H1 (cell line): ENCODE results near the gene MED16. TPM values are rescaled to one million over a fixed set of nuclear protein-coding genes. Genes with fewer than 3 reads are reported as not detected.

Experiments
- CTCF ChIA-PET: fragments of 300-600 bp; sonication (Branson Sonifier 250); formaldehyde crosslinking; loops from one replicate; lab custom pipeline; 2021; ENCODE audit not compliant: partially characterized antibody; lab: Charles Lee
- POLR2A ChIA-PET: fragments of 300-600 bp; sonication (Branson Sonifier 250); formaldehyde crosslinking; loops from one replicate; lab custom pipeline; 2021; ENCODE audit warnings: inconsistent platforms; ENCODE audit not compliant: partially characterized antibody; lab: Charles Lee
- DNase-seq, 2 experiments: peaks; one replicate each; pipeline versions ENCODE4 v3.0.0 to v3.0.0-alpha.2; 2010 to 2022; ENCODE audit warnings: low spot score in 2 of 2, low read depth in 1 of 2, mixed read lengths in 1 of 2
- FAIRE-seq: peaks from 2 replicates; lab custom pipeline; 2011; peaks lifted over from hg19 to GRCh38; lab: Jason Lieb, UNC
- H2AFZ ChIP-seq: 2 replicates; pipeline ENCODE4 v1.8.1; 2012; ENCODE audit warnings: low read length, inconsistent platforms
- H2AK5ac ChIP-seq: 2 replicates; pipeline ENCODE4 v1.6.1; 2013; ENCODE audit warnings: low read depth, low read length
- H2BK120ac ChIP-seq: replicated peaks from 2 replicates; pipeline ENCODE3; 2013; ENCODE audit warnings: low read depth, low read length, inconsistent platforms
- H2BK12ac ChIP-seq: 2 replicates; pipeline ENCODE4 v1.6.1; 2013; ENCODE audit warnings: low read depth, low read length
- H2BK15ac ChIP-seq: 2 replicates; pipeline ENCODE4 v1.6.1; 2013; ENCODE audit warnings: low read length
- H2BK20ac ChIP-seq: 2 replicates; pipeline ENCODE4 v1.6.1; 2013; ENCODE audit warnings: low read length
- H2BK5ac ChIP-seq: 2 replicates; pipeline ENCODE4 v1.6.1; 2013; ENCODE audit warnings: low read depth, low read length
- H3K14ac ChIP-seq: 2 replicates; pipeline ENCODE4 v1.6.1; 2013; ENCODE audit warnings: inconsistent platforms; ENCODE audit not compliant: insufficient read length
- H3K18ac ChIP-seq: 2 replicates; pipeline ENCODE4 v1.6.1; 2013; ENCODE audit warnings: low read length; ENCODE audit errors: extremely low read depth
- H3K23ac ChIP-seq: 2 replicates; pipeline ENCODE4 v1.6.1; 2013; ENCODE audit warnings: inconsistent platforms; ENCODE audit not compliant: insufficient read length
- H3K23me2 ChIP-seq: 2 replicates; pipeline ENCODE4 v1.6.1; 2013; ENCODE audit warnings: low read depth, low read length
- H3K27ac ChIP-seq: 2 replicates; pipeline ENCODE4 v1.6.1; 2011; ENCODE audit warnings: low read depth, low read length, inconsistent platforms
- H3K27me3 ChIP-seq, 4 experiments: replicated peaks in 1 of 4; 1 replicate in 1 of 4; 2 replicates in 3 of 4; pipeline versions ENCODE4 v1.6.1 to v1.8.1; 2011 to 2013; ENCODE audit warnings: low read length in 3 of 4, mild to moderate bottlenecking in 3 of 4, inconsistent platforms in 2 of 4, mixed read lengths in 2 of 4, moderate library complexity in 1 of 4; ENCODE audit not compliant: control insufficient read depth in 3 of 4, insufficient read depth in 3 of 4; ENCODE audit errors: extremely low read depth in 1 of 4
- H3K36me3 ChIP-seq, 4 experiments: 2 replicates each; pipeline versions ENCODE4 v1.6.1 to v1.8.1; 2011 to 2013; ENCODE audit warnings: mild to moderate bottlenecking in 4 of 4, low read length in 3 of 4, moderate library complexity in 2 of 4, control low read depth in 1 of 4, inconsistent platforms in 1 of 4; ENCODE audit not compliant: insufficient read depth in 4 of 4, control insufficient read depth in 2 of 4
- H3K4ac ChIP-seq: replicated peaks from 2 replicates; pipeline ENCODE3; 2013; ENCODE audit warnings: low read length, low read depth, mixed read lengths, inconsistent platforms; ENCODE audit not compliant: insufficient read length
- H3K4me1 ChIP-seq, 4 experiments: replicated peaks in 1 of 4; 1 replicate in 1 of 4; 2 replicates in 3 of 4; pipeline versions ENCODE4 v1.6.1 to v1.8.1; 2011 to 2013; ENCODE audit warnings: low read length in 3 of 4, inconsistent platforms in 2 of 4, mixed read lengths in 1 of 4; ENCODE audit not compliant: insufficient read depth in 4 of 4, control insufficient read depth in 3 of 4
- H3K4me2 ChIP-seq, 2 experiments: 2 replicates each; pipeline versions ENCODE4 v1.6.1 to v1.8.1; 2011 to 2013; ENCODE audit warnings: low read depth in 2 of 2, low read length in 2 of 2, control low read depth in 1 of 2, inconsistent platforms in 1 of 2, mild to moderate bottlenecking in 1 of 2; ENCODE audit not compliant: insufficient read depth in 1 of 2
- H3K4me3 ChIP-seq, 4 experiments: fragments of 200-600, 300-600 bp in 1 of 4; sonication (generic), shearing (Covaris generic), sonication (Bioruptor Twin) in 1 of 4; 2 replicates each; pipeline versions ENCODE4 v1.5.1 to v1.8.1; 2011 to 2016; ENCODE audit warnings: low read length in 4 of 4, low read depth in 3 of 4, control low read depth in 2 of 4, inconsistent platforms in 2 of 4, mild to moderate bottlenecking in 2 of 4, mixed read lengths in 1 of 4, moderate library complexity in 1 of 4; ENCODE audit not compliant: insufficient read depth in 2 of 4; ENCODE audit errors: extremely low read depth in 1 of 4
- H3K56ac ChIP-seq: replicated peaks from 2 replicates; pipeline ENCODE3; 2013; ENCODE audit warnings: low read depth, mild to moderate bottlenecking, mixed read lengths, low read length, inconsistent platforms; ENCODE audit not compliant: insufficient read length
- H3K79me1 ChIP-seq: 2 replicates; pipeline ENCODE4 v1.6.1; 2013; ENCODE audit warnings: low read depth, low read length, control low read depth
- H3K79me2 ChIP-seq, 2 experiments: 2 replicates each; pipeline versions ENCODE4 v1.6.1 to v1.8.1; 2012 to 2013; ENCODE audit warnings: low read length in 2 of 2, mild to moderate bottlenecking in 2 of 2, inconsistent platforms in 1 of 2; ENCODE audit not compliant: insufficient read depth in 2 of 2, control insufficient read depth in 1 of 2
- H3K9ac ChIP-seq, 4 experiments: replicated peaks in 1 of 4; 1 replicate in 1 of 4; 2 replicates in 3 of 4; pipeline versions ENCODE4 v1.6.1 to v1.8.1; 2011 to 2013; ENCODE audit warnings: low read depth in 3 of 4, low read length in 3 of 4, control low read depth in 2 of 4, mild to moderate bottlenecking in 2 of 4, moderate library complexity in 2 of 4, inconsistent platforms in 1 of 4; ENCODE audit errors: extremely low read depth in 1 of 4
- H3K9me3 ChIP-seq, 2 experiments: 2 replicates each; pipeline versions ENCODE4 v1.6.1 to v1.8.1; 2012 to 2013; ENCODE audit warnings: mild to moderate bottlenecking in 2 of 2, moderate library complexity in 2 of 2, control low read depth in 1 of 2, inconsistent platforms in 1 of 2, low read depth in 1 of 2, low read length in 1 of 2, mixed read lengths in 1 of 2; ENCODE audit not compliant: insufficient read depth in 2 of 2
- H4K20me1 ChIP-seq, 2 experiments: replicated peaks in 1 of 2; 2 replicates each; pipeline versions ENCODE3 to v1.8.1; 2011 to 2013; ENCODE audit warnings: inconsistent platforms in 2 of 2, low read length in 2 of 2, mild to moderate bottlenecking in 1 of 2; ENCODE audit not compliant: insufficient read depth in 2 of 2, control insufficient read depth in 1 of 2
- H4K5ac ChIP-seq: 2 replicates; pipeline ENCODE4 v1.6.1; 2013; ENCODE audit warnings: low read length, low read depth, mixed read lengths, inconsistent platforms; ENCODE audit not compliant: insufficient read length
- H4K8ac ChIP-seq: 2 replicates; pipeline ENCODE4 v1.8.0; 2013; ENCODE audit warnings: mild to moderate bottlenecking, moderate library complexity, low read length, inconsistent platforms; ENCODE audit not compliant: insufficient read depth; ENCODE audit errors: extremely low read depth
- H4K91ac ChIP-seq: replicated peaks from 2 replicates; pipeline ENCODE3; 2013; ENCODE audit warnings: low read length, mixed read lengths, inconsistent platforms; ENCODE audit not compliant: insufficient read length
- CBX8 ChIP-seq: fragments of 300-800, 300-1000 bp; sonication (generic); IDR thresholded peaks from 2 replicates; pipeline ENCODE4 v1.7.1; 2016; ENCODE audit warnings: low read depth, low read length, borderline replicate concordance
- CEBPB ChIP-seq: IDR thresholded peaks from 2 replicates; pipeline ENCODE4 v1.6.1; 2012; ENCODE audit warnings: low read depth, low read length
- CREB1 ChIP-seq: IDR thresholded peaks from 2 replicates; pipeline ENCODE4 v1.6.1; 2012; ENCODE audit warnings: inconsistent platforms
- CTBP2 ChIP-seq: IDR thresholded peaks from 2 replicates; pipeline ENCODE4 v1.7.0; 2011; ENCODE audit warnings: borderline replicate concordance, mild to moderate bottlenecking, moderate library complexity, mixed read lengths, low read length; ENCODE audit not compliant: insufficient read depth, insufficient read length
- KDM4A ChIP-seq: IDR thresholded peaks from one replicate; pipeline ENCODE4 v1.7.1; 2012; ENCODE audit warnings: low read depth, mild to moderate bottlenecking, moderate library complexity, low read length, inconsistent platforms; ENCODE audit not compliant: severe bottlenecking
- MAFK ChIP-seq: IDR thresholded peaks from 2 replicates; pipeline ENCODE4 v1.6.1; 2012; ENCODE audit warnings: low read depth, mild to moderate bottlenecking, improper control_type of control experiment, low read length
- NANOG ChIP-seq: IDR thresholded peaks from 2 replicates; pipeline ENCODE4 v1.6.1; 2011; ENCODE audit warnings: low read length, low read depth, mild to moderate bottlenecking, inconsistent platforms; ENCODE audit not compliant: insufficient read depth, poor library complexity, severe bottlenecking
- NRF1 ChIP-seq: IDR thresholded peaks from 2 replicates; pipeline ENCODE4 v1.6.1; 2011; ENCODE audit warnings: mild to moderate bottlenecking, low read depth, low read length, improper control_type of control experiment
- POLR2A ChIP-seq, 2 experiments: IDR thresholded peaks; 1 replicate in 1 of 2; 2 replicates in 1 of 2; pipeline ENCODE4 v1.6.1; 2011; ENCODE audit warnings: low read depth in 2 of 2, low read length in 2 of 2, mild to moderate bottlenecking in 2 of 2; ENCODE audit errors: control extremely low read depth in 1 of 2
- TEAD4 ChIP-seq: IDR thresholded peaks from 2 replicates; pipeline ENCODE4 v1.6.1; 2012; ENCODE audit warnings: low read depth, low read length, inconsistent platforms, mixed read lengths
- WGBS, 2 experiments: shearing (Covaris generic) in 1 of 2; methylation state at CpG; one replicate each; pipeline versions ENCODE4 v1.1.6 to v1.1.7; 2013 to 2015; ENCODE audit warnings: low lambda C conversion rate in 2 of 2, mixed read lengths in 2 of 2, inconsistent platforms in 1 of 2, low coverage in 1 of 2, missing lambda C conversion rate in 1 of 2; ENCODE audit not compliant: insufficient replicate concordance in 2 of 2, insufficient coverage in 1 of 2, insufficient read length in 1 of 2; ENCODE audit errors: extremely low coverage in 1 of 2, missing lambda C conversion rate in 1 of 2; 5-methylcytosine and 5-hydroxymethylcytosine counted together
- polyA plus RNA-seq, 7 experiments: library from polyadenylated mRNA; depleted of rRNA in 3 of 7; stranded (reverse) in 5 of 7; unstranded in 2 of 7; fragments of >200 nt in 5 of 7; fragments of 200-250 nt in 2 of 7; gene quantifications; 1 replicate in 5 of 7; 2 replicates in 1 of 7; 4 replicates in 1 of 7; pipeline versions ENCODE4 v1.2.1 to v1.2.3, GENCODE V29; 2011 to 2013; ENCODE audit warnings: missing spikeins in 2 of 7, mixed read lengths in 2 of 7
- total RNA-seq: library from RNA; stranded (reverse); fragmentation: NEBNext Ultra II Directional; extraction: Animal tissue kit (Norgen Biotek cat#: 25700); gene quantifications from 2 replicates; pipeline ENCODE4 v1.2.1, GENCODE V29; 2021
- TF ChIP-seq, protein P1 (sequence below): IDR thresholded peaks from 2 replicates; pipeline ENCODE4 v1.6.1; 2012; ENCODE audit warnings: low read length, inconsistent platforms

MED16 gene
- total and polyA plus RNA-seq, 2 of the 8 experiments (the other 6 are each of a cell fraction or from before 2014, with no cell fraction given): 51.0 to 67.2 TPM

- Histone ChIP-seq H2BK12ac (no peak overlapping the region), H3K79me2 (peaks cover 0 to 39% of the 10 kb centered on the region in 2 experiments; a peak in 3 of 4 replicates), H4K20me1 (peaks cover 0 to 8% of the 10 kb centered on the region in 2 experiments), H3K18ac (no peak overlapping the region), H2BK20ac (no peak overlapping the region), H3K56ac (no peak overlapping the region), H3K36me3 (peaks cover 0 to 15% (median 8%) of the 10 kb centered on the region in 4 experiments; a peak in 3 of 8 replicates), H3K4me2 (no peak overlapping the region), H3K14ac (no peak overlapping the region), H4K91ac (no peak overlapping the region), H4K5ac (no peak overlapping the region), H3K27me3 (no peaks in the 10 kb centered on the region), H3K79me1 (peaks cover 6% of the 10 kb centered on the region; the same call in 1 of the 2 replicates), H3K23me2 (peaks cover 6% of the 10 kb centered on the region), H3K27ac (no peak overlapping the region), H3K23ac (no peak overlapping the region), H3K4me3 (no peak overlapping the region), H2AFZ (no peak overlapping the region), H2BK5ac (0 out of 2 replicates have a peak overlapping the region, but pooled peaks have one; percentile 18), H3K4me1 (peaks cover 2 to 24% (median 10%) of the 10 kb centered on the region in 4 experiments), H3K9me3 (no peaks in the 10 kb centered on the region), H3K9ac (no peak overlapping the region), H2AK5ac (no peak overlapping the region), H2BK120ac (no peak overlapping the region), H4K8ac (no peak overlapping the region; the same call in 1 of the 2 replicates), H3K4ac (no peak overlapping the region), H2BK15ac (no peak overlapping the region)
- POLR2A ChIA-PET: interaction anchor here (1.0 to 1.1 kb wide), 2 partner anchors 21 to 44 kb away, joined by 3 read pairs; no protein-coding TSS in a partner anchor
- CTCF ChIA-PET: interaction anchor here (1.1 kb wide), 1 partner anchor 42 kb away, joined by 4 read pairs; no protein-coding TSS in a partner anchor
- FAIRE-seq (no peak), DNase-seq (no peak)
- 97% methylated on average over 6 of the region's 51 CpGs; no CpG with 5 or more reads in 1 of the 2 experiments for WGBS, 2 experiments
- TF ChIP-seq CBX8: no peak
- no peak for TF ChIP-seq CTBP2
- no peak for TF ChIP-seq KDM4A
- TF ChIP-seq NRF1: no peak
- TF ChIP-seq, protein P1, sequence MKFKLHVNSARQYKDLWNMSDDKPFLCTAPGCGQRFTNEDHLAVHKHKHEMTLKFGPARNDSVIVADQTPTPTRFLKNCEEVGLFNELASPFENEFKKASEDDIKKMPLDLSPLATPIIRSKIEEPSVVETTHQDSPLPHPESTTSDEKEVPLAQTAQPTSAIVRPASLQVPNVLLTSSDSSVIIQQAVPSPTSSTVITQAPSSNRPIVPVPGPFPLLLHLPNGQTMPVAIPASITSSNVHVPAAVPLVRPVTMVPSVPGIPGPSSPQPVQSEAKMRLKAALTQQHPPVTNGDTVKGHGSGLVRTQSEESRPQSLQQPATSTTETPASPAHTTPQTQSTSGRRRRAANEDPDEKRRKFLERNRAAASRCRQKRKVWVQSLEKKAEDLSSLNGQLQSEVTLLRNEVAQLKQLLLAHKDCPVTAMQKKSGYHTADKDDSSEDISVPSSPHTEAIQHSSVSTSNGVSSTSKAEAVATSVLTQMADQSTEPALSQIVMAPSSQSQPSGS: no peak
- TF ChIP-seq POLR2A (IDR thresholded peaks at IDR 0.05; ENCODE audit: control extremely low read depth in 1 of 2, low read depth in 2 of 2, low read length in 2 of 2): no peak
- no peak for TF ChIP-seq MAFK
- no peak for TF ChIP-seq TEAD4
- TF ChIP-seq CEBPB: no peak
- no peak for TF ChIP-seq NANOG
- no peak for TF ChIP-seq CREB1
Measured at GRCh38 chr19:929203-929890, 36.4 kb upstream of the MED16 start.
